ENCODE measurements around the gene DMRTC2.
"Not testable (repeated sequence)": the region's sequence is repeated elsewhere in the genome, so short reads cannot be mapped to it uniquely, and the experiment has no call there.

Gene DMRTC2

GRCh38 chr19:41871573-41872383 lies 26.9 kb downstream of the DMRTC2 start:
- DNase-seq = peak; percentile 98

GRCh38 chr19:41872384-41872774 lies 27.5 kb downstream of the DMRTC2 start:
- DNase-seq = no peak

- DNase-seq = peak; percentile 71
Measured at GRCh38 chr19:41872775-41873647, 28.2 kb downstream of the DMRTC2 start.

- not testable (repeated sequence) for DNase-seq
Measured at GRCh38 chr19:41875973-41876372, 31.1 kb downstream of the DMRTC2 start.

GRCh38 chr19:41876847-41877832 lies 32.3 kb downstream of the DMRTC2 start, which contains the start of gene CD79A:
CD79A (plus strand) TSS chr19:41877279; CDS start chr19:41877305, 26 bp downstream.
- peak; percentile 80 for DNase-seq

- DNase-seq = no peak
Measured at GRCh38 chr19:41877916-41878905, 33.4 kb downstream of the DMRTC2 start.

GRCh38 chr19:41879080-41879479 lies 34.2 kb downstream of the DMRTC2 start:
- no peak for DNase-seq

GRCh38 chr19:41879670-41880328 lies 35.0 kb downstream of the DMRTC2 start:
- no peak for DNase-seq

GRCh38 chr19:41880329-41880708 lies 35.5 kb downstream of the DMRTC2 start:
- DNase-seq = no peak

- peak; percentile 53 for DNase-seq
Measured at GRCh38 chr19:41882568-41883462, 38.0 kb downstream of the DMRTC2 start, which contains the start of gene ARHGEF1. ARHGEF1 (plus strand) TSS chr19:41883184; CDS start chr19:41888083, 4,899 bp downstream.

GRCh38 chr19:41883463-41883820 lies 38.6 kb downstream of the DMRTC2 start:
- no peak for DNase-seq

- DNase-seq = peak; percentile 98
Measured at GRCh38 chr19:41883821-41884733, 39.2 kb downstream of the DMRTC2 start.

GRCh38 chr19:41886761-41887710 lies 42.2 kb downstream of the DMRTC2 start:
- DNase-seq = no peak

- DNase-seq = no peak
Measured at GRCh38 chr19:41887711-41888382, 43.0 kb downstream of the DMRTC2 start.

GRCh38 chr19:41888926-41889325 lies 44.1 kb downstream of the DMRTC2 start:
- DNase-seq = no peak

GRCh38 chr19:41889896-41890295 lies 45.1 kb downstream of the DMRTC2 start:
- DNase-seq = no peak

GRCh38 chr19:41890936-41891335 lies 46.1 kb downstream of the DMRTC2 start:
- no peak for DNase-seq

All from MV-4-11 (cell line).